Calu3 (cell line): ENCODE data around the gene MAML1. TPM values are rescaled to one million over a fixed set of nuclear protein-coding genes. Genes with fewer than 3 reads are reported as not detected.
A peak's percentile ranks its signal among the peaks of the same experiment; 100 is the strongest.
"Not testable (repeated sequence)": the region's sequence is repeated elsewhere in the genome, so short reads cannot be mapped to it uniquely, and the experiment has no call there.

Experiments
- BruUV-seq: library from RNA; stranded (reverse); fragments of 400-500 nt; replicated peaks from 2 replicates; lab custom pipeline; 2021; lab: Mats Ljungman, UMichigan
- CTCF ChIA-PET: fragments of 300-600 bp; sonication (Branson Sonifier 250); formaldehyde crosslinking; loops from one replicate; lab custom pipeline; 2022; ENCODE audit warnings: antibody characterized with exemption; lab: Charles Lee
- DNase-seq: peaks from one replicate; pipeline ENCODE4 v3.0.0; 2022
- H3K27ac Mint-ChIP-seq: one replicate; pipeline ENCODE4 v1.8.0; 2022; ENCODE audit warnings: mixed read lengths; ENCODE audit not compliant: unreplicated experiment
- H3K27me3 Mint-ChIP-seq: one replicate; pipeline ENCODE4 v1.8.0; 2022; ENCODE audit warnings: mixed read lengths; ENCODE audit not compliant: unreplicated experiment
- H3K36me3 Mint-ChIP-seq: one replicate; pipeline ENCODE4 v1.8.0; 2022; ENCODE audit warnings: mild to moderate bottlenecking, moderate library complexity, mixed read lengths; ENCODE audit not compliant: insufficient read depth, unreplicated experiment
- H3K4me1 Mint-ChIP-seq: one replicate; pipeline ENCODE4 v1.8.0; 2022; ENCODE audit warnings: mild to moderate bottlenecking, low read depth, mixed read lengths; ENCODE audit not compliant: unreplicated experiment
- H3K4me3 Mint-ChIP-seq: one replicate; pipeline ENCODE4 v1.8.0; 2022; ENCODE audit warnings: mild to moderate bottlenecking, low read depth, moderate library complexity, mixed read lengths; ENCODE audit not compliant: unreplicated experiment
- H3K9me3 Mint-ChIP-seq: one replicate; pipeline ENCODE4 v1.8.0; 2022; ENCODE audit warnings: low read depth, mixed read lengths; ENCODE audit not compliant: unreplicated experiment
- intact Hi-C: fragments of 100-400 bp; cut with micrococcal nuclease; formaldehyde crosslinking; loops from one replicate; pipeline ENCODE4 v1.10.0; 2022; ENCODE audit not compliant: unreplicated experiment
- total RNA-seq: library from RNA; stranded (reverse); gene quantifications from 2 replicates; pipeline ENCODE4 v1.2.3, GENCODE V29; 2022
- TF ChIP-seq, protein P1 (sequence below): fragments of 200-600 bp; IDR thresholded peaks from one replicate; pipeline ENCODE4 v1.8.0; 2022; ENCODE audit warnings: antibody characterized with exemption; ENCODE audit not compliant: unreplicated experiment

Gene MAML1
- total RNA-seq, 1 experiment from 2014 or later = 38.5 TPM

DNA sequence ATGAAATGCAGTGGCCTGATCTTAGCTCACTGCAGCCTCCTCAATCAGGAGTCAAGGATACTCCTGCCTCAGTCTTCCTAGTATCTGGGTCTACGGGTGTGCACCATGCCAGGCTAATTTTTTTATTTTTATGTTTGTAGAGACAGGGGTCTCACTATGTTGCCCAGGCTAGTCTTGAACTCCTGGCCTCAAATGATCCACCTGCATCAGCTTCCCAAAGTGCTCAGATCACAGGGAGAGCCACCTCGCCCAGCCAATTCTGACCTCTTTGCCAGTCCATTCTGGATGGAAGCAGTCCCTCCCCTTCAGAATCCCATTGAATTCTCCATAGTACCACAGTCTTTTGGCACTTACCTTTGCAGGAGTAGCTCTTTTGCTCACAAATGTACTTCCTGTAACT is 35.5 kb upstream of the MAML1 start:
- Mint-ChIP-seq H3K4me1 (peaks cover 22% of the 10 kb centered on the region), H3K4me3 (peak overlapping the region; percentile 98), H3K27ac (peak overlapping the region; percentile 99), H3K36me3 (peaks cover 49% of the 10 kb centered on the region), H3K27me3 (no peaks in the 10 kb centered on the region), H3K9me3 (no peaks in the 10 kb centered on the region)
- TF ChIP-seq, protein P1, sequence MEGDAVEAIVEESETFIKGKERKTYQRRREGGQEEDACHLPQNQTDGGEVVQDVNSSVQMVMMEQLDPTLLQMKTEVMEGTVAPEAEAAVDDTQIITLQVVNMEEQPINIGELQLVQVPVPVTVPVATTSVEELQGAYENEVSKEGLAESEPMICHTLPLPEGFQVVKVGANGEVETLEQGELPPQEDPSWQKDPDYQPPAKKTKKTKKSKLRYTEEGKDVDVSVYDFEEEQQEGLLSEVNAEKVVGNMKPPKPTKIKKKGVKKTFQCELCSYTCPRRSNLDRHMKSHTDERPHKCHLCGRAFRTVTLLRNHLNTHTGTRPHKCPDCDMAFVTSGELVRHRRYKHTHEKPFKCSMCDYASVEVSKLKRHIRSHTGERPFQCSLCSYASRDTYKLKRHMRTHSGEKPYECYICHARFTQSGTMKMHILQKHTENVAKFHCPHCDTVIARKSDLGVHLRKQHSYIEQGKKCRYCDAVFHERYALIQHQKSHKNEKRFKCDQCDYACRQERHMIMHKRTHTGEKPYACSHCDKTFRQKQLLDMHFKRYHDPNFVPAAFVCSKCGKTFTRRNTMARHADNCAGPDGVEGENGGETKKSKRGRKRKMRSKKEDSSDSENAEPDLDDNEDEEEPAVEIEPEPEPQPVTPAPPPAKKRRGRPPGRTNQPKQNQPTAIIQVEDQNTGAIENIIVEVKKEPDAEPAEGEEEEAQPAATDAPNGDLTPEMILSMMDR = no peak
- DNase-seq = no peak
- CTCF ChIA-PET = no interaction called here
- no TSS peak for BruUV-seq
- intact Hi-C loops = loop anchor here (5.0 to 10.0 kb wide), 2 partner anchors 35 to 142 kb away; partner anchors contain the start of genes MAML1 and RUFY1

GRCh38 chr5:179697543-179697942 is 35.1 kb upstream of the MAML1 start:
- peak overlapping the region; percentile 99 for H3K27ac Mint-ChIP-seq
- intact Hi-C loops = loop anchor here (5.0 to 10.0 kb wide), 2 partner anchors 35 to 143 kb away; partner anchors contain the start of genes MAML1 and RUFY1
- peaks cover 26% of the 10 kb centered on the region for H3K4me1 Mint-ChIP-seq
- peak overlapping the region; percentile 98 for H3K4me3 Mint-ChIP-seq
- CTCF ChIA-PET, DNase-seq, H3K27me3 Mint-ChIP-seq, H3K9me3 Mint-ChIP-seq, BruUV-seq: not testable (repeated sequence)
- H3K36me3 Mint-ChIP-seq = peaks cover 54% of the 10 kb centered on the region

DNA sequence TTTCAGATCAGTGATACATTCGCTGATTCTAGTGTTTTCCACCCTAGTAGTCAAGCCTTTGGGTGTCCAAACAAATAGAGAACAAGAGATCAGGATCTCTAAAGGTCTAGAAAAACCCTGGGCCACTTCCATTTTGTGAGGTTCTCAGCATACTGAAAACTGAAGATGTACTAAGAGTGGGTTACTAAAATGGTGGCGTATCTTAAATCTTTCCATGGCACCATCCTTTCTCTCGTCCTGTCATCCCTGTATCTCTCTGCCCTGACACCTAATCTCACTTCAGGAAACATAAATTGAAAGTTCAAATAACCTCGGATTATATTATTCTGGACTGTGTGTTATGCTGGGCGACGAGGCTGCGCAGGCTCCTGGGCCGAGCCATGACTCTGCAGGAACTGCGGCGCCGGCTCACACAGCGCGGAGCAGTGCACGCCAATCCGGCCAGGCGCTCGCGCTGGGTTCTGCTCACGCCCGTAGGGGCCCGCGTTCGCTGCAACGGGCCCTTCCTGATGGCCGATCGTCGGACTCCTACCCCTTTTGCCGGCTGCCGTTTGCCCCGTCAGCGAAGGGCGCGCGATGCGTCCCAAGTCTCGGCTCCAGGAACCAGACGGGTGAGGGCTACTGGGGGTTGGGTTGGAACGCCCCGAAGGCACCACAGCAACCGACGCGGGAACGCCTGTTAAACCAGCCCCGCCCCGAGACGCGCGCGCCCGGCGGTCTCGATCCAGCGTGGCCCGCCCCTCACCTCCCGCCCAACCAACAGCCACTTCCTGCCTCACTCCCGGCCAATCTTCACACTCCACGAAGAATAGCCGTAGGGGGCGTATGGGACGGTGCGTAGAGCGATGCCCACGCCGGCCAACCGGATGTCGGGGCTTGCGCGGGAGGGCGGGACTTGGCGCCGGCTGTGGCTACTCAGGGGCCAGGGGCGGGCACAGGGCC is 34.4 kb upstream of the MAML1 start:
- Mint-ChIP-seq H3K27me3 (no peaks in the 10 kb centered on the region), H3K4me1 (peaks cover 33% of the 10 kb centered on the region), H3K9me3 (no peaks in the 10 kb centered on the region), H3K27ac (peak overlapping the region; percentile 99), H3K36me3 (peaks cover 61% of the 10 kb centered on the region), H3K4me3 (peak overlapping the region; percentile 98)
- peak; percentile 100 for DNase-seq
- TF ChIP-seq, protein P1 = no peak
- TSS peak; percentile 92 for BruUV-seq
- CTCF ChIA-PET = no interaction called here
- intact Hi-C loops = loop anchor here (2.0 to 10.0 kb wide), 3 partner anchors 34 to 143 kb away; partner anchors contain the start of genes HNRNPH1, MAML1 and RUFY1

- peaks cover 69% of the 10 kb centered on the region for H3K36me3 Mint-ChIP-seq
These were observed 33.5 kb upstream of the MAML1 start, which contains the start of gene CANX for GRCh38 chr5:179698935-179699615. Gene CANX, plus strand, starts transcription at chr5:179698967. Its CDS starts 6,715 bp downstream, at chr5:179705682.

More at GRCh38 chr5:179698935-179699615, 33.5 kb upstream of the MAML1 start, which contains the start of gene CANX:
- Mint-ChIP-seq H3K4me3 (peak within 1 kb of the TSS; percentile 98), H3K27me3 (no peaks in the 10 kb centered on the region), H3K27ac (peak within 1 kb of the TSS; percentile 99), H3K4me1 (peaks cover 41% of the 10 kb centered on the region), H3K9me3 (no peaks in the 10 kb centered on the region)
- no TSS peak for BruUV-seq
- CTCF ChIA-PET = no interaction called here
- TF ChIP-seq, protein P1 = no peak
- no peak for DNase-seq
- intact Hi-C loops = loop anchor here (2.0 to 10.0 kb wide), 3 partner anchors 33 to 144 kb away; partner anchors contain the start of genes HNRNPH1, MAML1 and RUFY1
